Measurements from ENCODE around the gene NPLOC4. TPM values are rescaled to one million over a fixed set of nuclear protein-coding genes. Genes with fewer than 3 reads are reported as not detected.

The NPLOC4 gene
- total and polyA plus RNA-seq, 11 donors: 28.2 to 133 (median 99.2) TPM

GRCh38 chr17:81565231-81565630 lies 71.7 kb downstream of the NPLOC4 start:
- H3K4me1 ChIP-seq: peaks cover 9 to 61% (median 21%) of the 10 kb centered on the region in 12 donors
- H3K9me3 ChIP-seq: no peaks in the 10 kb centered on the region
- 93 to 95% (median 94%) methylated on average over 12 to 16 of the region's 16 CpGs for WGBS, 4 donors
- peaks cover 3 to 100% (median 92%) of the 10 kb centered on the region in 9 donors for H3K36me3 ChIP-seq
- ATAC-seq (no peak), DNase-seq (peak in 2 of 5 donors; percentile 20 to 40)
- no peak overlapping the region for H3K4me3 ChIP-seq
- no peaks in the 10 kb centered on the region for H3K27me3 ChIP-seq
- TF ChIP-seq CTCF (IDR thresholded peaks at IDR 0.05): no peak
- TF ChIP-seq POLR2A (IDR thresholded peaks at IDR 0.05): no peak
- peak overlapping the region in 4 of 12 donors; percentile 44 to 82 (median 75) for H3K27ac ChIP-seq
- intact Hi-C loops (cut with DNase I): no loop called here

GRCh38 chr17:81564778-81565177 lies 72.1 kb downstream of the NPLOC4 start:
- Histone ChIP-seq H3K27me3 (no peaks in the 10 kb centered on the region), H3K4me1 (peaks cover 9 to 66% (median 21%) of the 10 kb centered on the region in 12 donors), H3K4me3 (no peak overlapping the region), H3K9me3 (no peaks in the 10 kb centered on the region), H3K36me3 (peaks cover 3 to 100% (median 92%) of the 10 kb centered on the region in 9 donors), H3K27ac (no peak overlapping the region)
- ATAC-seq (no peak), DNase-seq (peak in 2 of 5 donors; percentile 23 to 27)
- TF ChIP-seq POLR2A (IDR thresholded peaks at IDR 0.05): no peak
- no peak for TF ChIP-seq CTCF (IDR thresholded peaks at IDR 0.05)
- intact Hi-C loops (cut with DNase I): loop anchor here in 1 of 10 donors (5.0 kb wide), 1 partner anchor 38 kb away; no protein-coding TSS in a partner anchor
- 93 to 95% (median 94%) methylated on average over 17 of the region's 17 CpGs for WGBS, 4 donors

- DNase-seq (peak in 1 of 5 donors; percentile 11), ATAC-seq (no peak)
- no peaks in the 10 kb centered on the region for H3K27me3 ChIP-seq
- H3K4me3 ChIP-seq: no peak overlapping the region
- peaks cover 9 to 73% (median 25%) of the 10 kb centered on the region in 12 donors for H3K4me1 ChIP-seq
- intact Hi-C loops (cut with DNase I): loop anchor here in 1 of 10 donors (5.0 kb wide), 1 partner anchor 38 kb away; no protein-coding TSS in a partner anchor
- H3K36me3 ChIP-seq: peaks cover 3 to 100% (median 92%) of the 10 kb centered on the region in 9 donors
- no peaks in the 10 kb centered on the region for H3K9me3 ChIP-seq
- no peak for TF ChIP-seq POLR2A (IDR thresholded peaks at IDR 0.05)
- TF ChIP-seq CTCF (IDR thresholded peaks at IDR 0.05): no peak
- no peak overlapping the region for H3K27ac ChIP-seq
- 87 to 95% (median 92%) methylated on average over 10 of the region's 10 CpGs for WGBS, 4 donors
Observed at GRCh38 chr17:81563861-81564586, 72.9 kb downstream of the NPLOC4 start.

- Histone ChIP-seq H3K4me1 (peaks cover 5 to 74% (median 23%) of the 10 kb centered on the region in 12 donors), H3K36me3 (peaks cover 3 to 99% (median 94%) of the 10 kb centered on the region in 9 donors), H3K4me3 (no peak overlapping the region), H3K27ac (peak overlapping the region in 3 of 12 donors; percentile 8 to 59 (median 16)), H3K27me3 (no peaks in the 10 kb centered on the region), H3K9me3 (no peaks in the 10 kb centered on the region)
- no peak for DNase-seq
- WGBS, 4 donors: 80 to 87% (median 84%) methylated on average over 4 of the region's 4 CpGs
- TF ChIP-seq POLR2A (IDR thresholded peaks at IDR 0.05) (no peak), CTCF (IDR thresholded peaks at IDR 0.05) (no peak)
- intact Hi-C loops (cut with DNase I): loop anchor here in 1 of 10 donors (5.0 kb wide), 1 partner anchor 41 kb away; no protein-coding TSS in a partner anchor
- ATAC-seq: no peak
Observed at GRCh38 chr17:81561494-81561885, 75.4 kb downstream of the NPLOC4 start.

All from heart left ventricle (tissue), 16 donors.